ENCODE results near the gene TMEM130. TPM values are rescaled to one million over a fixed set of nuclear protein-coding genes. Genes with fewer than 3 reads are reported as not detected.

Gene TMEM130
- total RNA-seq, 1 donor from 2014 or later = 2.9 TPM

DNA sequence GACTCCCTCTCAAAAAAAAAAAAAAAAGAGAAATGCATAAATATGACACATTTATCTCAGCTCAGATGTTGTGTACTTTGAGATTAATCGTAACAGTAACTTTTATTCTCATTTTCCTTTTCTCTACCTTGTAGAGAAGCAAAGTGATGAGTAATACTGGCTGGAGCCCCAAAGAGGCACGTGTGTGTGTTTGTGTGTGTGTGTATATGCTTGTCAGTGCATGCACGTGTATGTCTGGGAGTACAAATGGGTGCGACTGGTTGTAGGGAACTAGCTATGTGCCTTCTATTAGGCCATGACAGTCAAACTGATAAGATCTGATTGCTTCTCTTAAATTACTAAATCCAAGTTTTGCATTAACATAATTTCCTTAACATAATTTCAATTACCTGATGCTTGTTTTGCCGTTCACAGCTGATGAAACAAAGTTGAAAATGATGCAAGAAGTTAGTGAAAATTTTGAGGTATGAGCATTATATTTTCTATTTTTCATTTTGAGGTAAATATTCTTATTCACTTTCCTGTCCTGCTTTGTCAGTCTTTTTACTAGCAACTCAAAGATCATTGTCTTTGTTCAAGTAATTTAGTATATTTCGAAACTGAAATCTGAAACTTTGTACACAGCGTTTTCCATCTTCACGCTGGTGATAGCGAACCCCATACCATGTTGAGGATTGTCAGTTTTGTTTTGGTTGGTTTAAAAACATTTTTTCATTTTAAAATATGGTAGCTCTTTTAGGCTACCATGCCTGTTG, 11.9 kb upstream of the TMEM130 start:
- DNase-seq = no peak
- no peak for ATAC-seq
- H3K27ac ChIP-seq = no peak overlapping the region
- H3K36me3 ChIP-seq = peaks cover 54% of the 10 kb centered on the region
- TF ChIP-seq, protein P1, sequence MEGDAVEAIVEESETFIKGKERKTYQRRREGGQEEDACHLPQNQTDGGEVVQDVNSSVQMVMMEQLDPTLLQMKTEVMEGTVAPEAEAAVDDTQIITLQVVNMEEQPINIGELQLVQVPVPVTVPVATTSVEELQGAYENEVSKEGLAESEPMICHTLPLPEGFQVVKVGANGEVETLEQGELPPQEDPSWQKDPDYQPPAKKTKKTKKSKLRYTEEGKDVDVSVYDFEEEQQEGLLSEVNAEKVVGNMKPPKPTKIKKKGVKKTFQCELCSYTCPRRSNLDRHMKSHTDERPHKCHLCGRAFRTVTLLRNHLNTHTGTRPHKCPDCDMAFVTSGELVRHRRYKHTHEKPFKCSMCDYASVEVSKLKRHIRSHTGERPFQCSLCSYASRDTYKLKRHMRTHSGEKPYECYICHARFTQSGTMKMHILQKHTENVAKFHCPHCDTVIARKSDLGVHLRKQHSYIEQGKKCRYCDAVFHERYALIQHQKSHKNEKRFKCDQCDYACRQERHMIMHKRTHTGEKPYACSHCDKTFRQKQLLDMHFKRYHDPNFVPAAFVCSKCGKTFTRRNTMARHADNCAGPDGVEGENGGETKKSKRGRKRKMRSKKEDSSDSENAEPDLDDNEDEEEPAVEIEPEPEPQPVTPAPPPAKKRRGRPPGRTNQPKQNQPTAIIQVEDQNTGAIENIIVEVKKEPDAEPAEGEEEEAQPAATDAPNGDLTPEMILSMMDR (IDR thresholded peaks at IDR 0.05) = no peak
- H3K4me3 ChIP-seq = no peak overlapping the region
- intact Hi-C loops (cut with DNase I) = no loop called here
- no peaks in the 10 kb centered on the region for H3K9me3 ChIP-seq
- no peaks in the 10 kb centered on the region for H3K27me3 ChIP-seq (ENCODE audit: low read depth)
- H3K4me1 ChIP-seq = peaks cover 18% of the 10 kb centered on the region

DNA sequence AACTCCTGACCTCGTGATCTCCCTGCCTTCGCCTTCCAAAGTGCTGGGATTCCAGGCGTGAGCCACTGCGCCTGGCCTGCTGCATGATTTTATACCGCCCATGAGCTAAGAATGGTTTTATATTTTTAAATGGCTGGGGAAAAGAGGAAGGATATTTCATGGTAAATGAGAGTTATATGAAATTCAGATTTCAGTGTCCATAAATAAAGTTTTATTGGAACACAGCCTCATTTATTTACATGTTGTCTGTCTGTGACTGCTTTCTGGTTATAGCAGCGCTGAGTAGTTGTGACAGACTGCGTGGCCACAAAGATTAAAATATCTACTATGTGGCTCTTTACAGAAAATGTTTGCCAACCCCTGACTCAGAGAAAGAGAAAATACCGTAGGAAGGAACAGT, 10.7 kb upstream of the TMEM130 start:
- ATAC-seq (no peak), DNase-seq (no peak)
- peaks cover 46% of the 10 kb centered on the region for H3K36me3 ChIP-seq
- TF ChIP-seq, protein P1 (IDR thresholded peaks at IDR 0.05) = no peak
- H3K9me3 ChIP-seq = no peaks in the 10 kb centered on the region
- intact Hi-C loops (cut with DNase I) = no loop called here
- H3K4me3 ChIP-seq = no peak overlapping the region
- H3K4me1 ChIP-seq = peaks cover 18% of the 10 kb centered on the region
- H3K27ac ChIP-seq = no peak overlapping the region
- no peaks in the 10 kb centered on the region for H3K27me3 ChIP-seq (ENCODE audit: low read depth)

DNA sequence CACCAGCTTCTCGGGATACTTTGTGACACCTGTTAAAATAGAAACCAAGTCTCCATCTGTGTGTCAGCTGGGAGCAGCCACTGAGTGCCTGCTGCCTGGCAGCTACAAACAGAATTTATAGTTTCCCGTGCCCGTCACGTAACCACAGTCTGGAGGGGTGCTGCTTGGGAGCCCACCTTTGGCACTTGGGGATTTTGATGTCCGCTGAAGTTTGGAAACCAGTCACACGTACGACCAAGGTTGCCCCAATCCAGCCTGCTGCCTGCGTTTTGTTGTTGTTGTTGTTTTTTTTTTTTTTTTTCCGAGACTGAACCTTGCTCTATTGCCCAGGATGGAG, 10.1 kb upstream of the TMEM130 start:
- Histone ChIP-seq H3K27me3 (ENCODE audit: low read depth) (no peaks in the 10 kb centered on the region), H3K4me3 (peak overlapping the region; percentile 80), H3K9me3 (no peaks in the 10 kb centered on the region), H3K36me3 (peaks cover 40% of the 10 kb centered on the region), H3K4me1 (peaks cover 18% of the 10 kb centered on the region), H3K27ac (peak overlapping the region; percentile 97)
- no peak for ATAC-seq
- TF ChIP-seq, protein P1 (IDR thresholded peaks at IDR 0.05) = no peak
- DNase-seq = no peak
- intact Hi-C loops (cut with DNase I) = no loop called here

GRCh38 chr7:98879198-98879978, 9.6 kb upstream of the TMEM130 start:
- H3K9me3 ChIP-seq = no peaks in the 10 kb centered on the region
- ATAC-seq (peak; percentile 63 to 65), DNase-seq (no peak)
- intact Hi-C loops (cut with DNase I) = no loop called here
- peak overlapping the region; percentile 97 for H3K27ac ChIP-seq
- peaks cover 18% of the 10 kb centered on the region for H3K4me1 ChIP-seq
- TF ChIP-seq, protein P1 (IDR thresholded peaks at IDR 0.05) = peak; percentile 7
- peak overlapping the region; percentile 80 for H3K4me3 ChIP-seq
- H3K36me3 ChIP-seq = peaks cover 35% of the 10 kb centered on the region
- no peaks in the 10 kb centered on the region for H3K27me3 ChIP-seq (ENCODE audit: low read depth)

GRCh38 chr7:98878365-98879197, 8.8 kb upstream of the TMEM130 start, which contains the start of gene TRRAP:
TSS of gene TRRAP (plus strand) at chr7:98878532. CDS start at chr7:98881151, 2,619 bp downstream.
- no peaks in the 10 kb centered on the region for H3K27me3 ChIP-seq (ENCODE audit: low read depth)
- intact Hi-C loops (cut with DNase I) = no loop called here
- DNase-seq = peak; percentile 82
- TF ChIP-seq, protein P1 (IDR thresholded peaks at IDR 0.05) = peak; percentile 99
- H3K9me3 ChIP-seq = no peaks in the 10 kb centered on the region
- ATAC-seq = peak; percentile 94 to 95
- peak within 1 kb of the TSS; percentile 97 for H3K27ac ChIP-seq
- peaks cover 27% of the 10 kb centered on the region for H3K36me3 ChIP-seq
- peak within 1 kb of the TSS; percentile 80 for H3K4me3 ChIP-seq
- H3K4me1 ChIP-seq = peaks cover 18% of the 10 kb centered on the region
